ENCODE results near the gene ZNF512. TPM values are rescaled to one million over a fixed set of nuclear protein-coding genes. Genes with fewer than 3 reads are reported as not detected.

Gene ZNF512
- total and polyA plus RNA-seq, 9 of the 15 experiments (the other 6 are each of a cell fraction or from before 2014, with no cell fraction given), result 24.7 to 101 (median 65.9) TPM

- DNase-seq (ENCODE audit: extremely low read depth in 1 of 4, low spot score in 3 of 4) (peak in 2 of 4 experiments; percentile 14 to 30), FAIRE-seq (no peak), ATAC-seq (peak; percentile 67)
- intact Hi-C loops (cut with micrococcal nuclease), result loop anchor here (1.0 to 10.0 kb wide), 2 partner anchors 143 to 219 kb away; partner anchors contain the start of genes IFT172 and PPM1G
- CTCF ChIA-PET (ENCODE audit: low intra/inter-chr PET ratio), result no interaction called here
- Histone ChIP-seq H3K4me2 (ENCODE audit: insufficient read depth, low read length) (peak overlapping the region; percentile 96), H3K9me3 (replicated peaks; ENCODE audit: control insufficient read depth, insufficient read depth, low read depth, low read length) (no peaks in the 10 kb centered on the region), H3K9me1 (ENCODE audit: control insufficient read depth, insufficient read depth, low read length) (no peaks in the 10 kb centered on the region), H3K4me1 (replicated peaks in 1 of 2; ENCODE audit: control insufficient read depth in 2 of 2, insufficient read depth in 2 of 2, low read length in 2 of 2) (peaks cover 0 to 11% of the 10 kb centered on the region in 2 experiments; a peak in 4 of 5 replicates), H3K79me2 (ENCODE audit: control insufficient read depth, insufficient read depth, low read length) (peaks cover 19% of the 10 kb centered on the region), H3K36me3 (ENCODE audit: control insufficient read depth, insufficient read depth, low read length) (peaks cover 52% of the 10 kb centered on the region), H3K9ac (ENCODE audit: insufficient read depth in 1 of 2, low read depth in 2 of 2, low read length in 2 of 2) (peak overlapping the region; percentile 96 to 97), H3K27ac (ENCODE audit: extremely low read depth, low read depth, low read length) (peak overlapping the region; percentile 82; the same call in 2 of the 3 replicates), H4K20me1 (replicated peaks; ENCODE audit: control insufficient read depth, insufficient read depth, low read length) (no peaks in the 10 kb centered on the region), H3K27me3 (ENCODE audit: control insufficient read depth in 2 of 2, insufficient read depth in 2 of 2, low read length in 2 of 2) (no peaks in the 10 kb centered on the region), H3K4me3 (peak overlapping the region; percentile 93), H2AFZ (ENCODE audit: low read depth, low read length) (peak overlapping the region; percentile 99)
- TSS peak; percentile 70 for BruUV-seq (replicated peaks)
- in situ Hi-C loops (cut with MboI), result no loop called here
- POLR2A ChIA-PET, result interaction anchor here (0.8 to 2.5 kb wide), 10 partner anchors 8 to 219 kb away, joined by 3 to 5 read pairs (median 3); partner anchors contain the start of gene PPM1G
- 2% methylated on average over 20 of the region's 21 CpGs for WGBS (ENCODE audit: insufficient coverage, low coverage, missing lambda C conversion rate)
- peak; percentile 13; the same call in 1 of the 2 replicates for TF ChIP-seq ATF3 (IDR thresholded peaks at IDR 0.05)
- TF ChIP-seq ATF3 (CRISPR knock-in tag; conservative IDR thresholded peaks at IDR 0.05), result no peak
- TF ChIP-seq ETV1 (tag; conservative IDR thresholded peaks at IDR 0.05; ENCODE audit: low read depth), result no peak
- TF ChIP-seq XRCC5 (IDR thresholded peaks at IDR 0.05; ENCODE audit: low read depth, low read length), result 0 out of 2 replicates have a peak, but pooled peaks have one; percentile 11
Measured at GRCh38 chr2:27627963-27628766, 45.3 kb downstream of the ZNF512 start.

Data from K562 (cell line).